Activated naive CD4-positive, alpha-beta T cell treated with anti-CD3 and anti-CD28 coated beads, Interleukin-2, amount 10 ng/mL, durations not matched to agents 7 days and 5 days (primary cell): ENCODE measurements around the gene GDF15.
"Not testable (repeated sequence)": the region's sequence is repeated elsewhere in the genome, so short reads cannot be mapped to it uniquely, and the experiment has no call there.

Experiments used
- CTCF ChIA-PET: fragments of 350-600 bp; sonication (Branson Sonifier 250); formaldehyde crosslinking; loops from one replicate; lab custom pipeline; 2021; ENCODE audit warnings: antibody characterized with exemption; lab: Charles Lee
- DNase-seq: peaks from one replicate; pipeline ENCODE4 v3.0.0-alpha.2; 2020
- H3K27ac Mint-ChIP-seq: one replicate; pipeline ENCODE4 v1.8.0; 2021; ENCODE audit warnings: mild to moderate bottlenecking, moderate library complexity, mixed read lengths
- H3K27me3 Mint-ChIP-seq: one replicate; pipeline ENCODE4 v1.8.0; 2021; ENCODE audit warnings: mild to moderate bottlenecking, mixed read lengths
- H3K36me3 Mint-ChIP-seq: one replicate; pipeline ENCODE4 v1.8.0; 2021; ENCODE audit warnings: mixed read lengths
- H3K4me1 Mint-ChIP-seq: one replicate; pipeline ENCODE4 v1.8.0; 2021; ENCODE audit warnings: mixed read lengths
- H3K4me3 Mint-ChIP-seq: one replicate; pipeline ENCODE4 v1.8.0; 2021; ENCODE audit warnings: mild to moderate bottlenecking, moderate library complexity, mixed read lengths
- H3K9me3 Mint-ChIP-seq: one replicate; pipeline ENCODE4 v1.8.0; 2021; ENCODE audit warnings: mixed read lengths

Gene GDF15

DNA sequence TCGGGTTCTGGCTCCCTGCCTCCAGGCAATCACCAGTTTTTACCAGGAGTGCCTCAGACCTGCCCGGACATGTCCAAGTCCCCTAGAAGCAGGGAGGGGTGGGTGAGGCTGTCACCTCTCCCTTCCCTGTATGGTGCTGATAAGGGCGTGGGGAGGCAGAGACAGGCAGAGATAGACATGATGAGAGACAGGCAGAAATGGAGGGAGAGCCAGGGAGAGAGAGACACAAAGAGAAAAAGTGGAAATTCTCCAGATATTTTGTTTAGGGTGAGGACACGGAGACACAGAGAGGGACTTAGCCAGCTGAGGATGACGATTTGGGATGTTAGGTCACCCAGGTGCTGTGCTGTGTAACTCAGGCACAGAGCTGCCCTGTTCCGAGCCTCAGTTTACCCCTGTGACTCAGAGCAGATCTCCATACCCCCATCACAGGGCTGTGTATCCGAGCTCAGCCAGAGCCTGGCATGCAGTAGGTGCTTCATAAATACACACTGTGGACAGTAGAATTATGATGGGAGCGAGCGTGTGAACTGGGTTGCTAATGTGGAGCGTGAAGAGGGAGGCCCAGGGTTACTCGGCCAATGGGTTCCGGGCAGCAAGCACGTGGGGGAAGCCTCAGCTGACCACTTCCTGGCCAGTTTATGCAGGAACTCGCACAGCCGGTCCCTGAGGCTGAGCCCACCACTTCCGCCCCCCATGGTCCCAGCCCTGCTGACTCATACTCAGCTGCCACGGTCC lies 11.9 kb upstream of the GDF15 start:
- H3K27me3 Mint-ChIP-seq, result peaks cover 28% of the 10 kb centered on the region
- peaks cover 1% of the 10 kb centered on the region for H3K36me3 Mint-ChIP-seq
- H3K4me1 Mint-ChIP-seq, result peaks cover 14% of the 10 kb centered on the region
- peak overlapping the region; percentile 16 for H3K4me3 Mint-ChIP-seq
- peak overlapping the region; percentile 62 for H3K27ac Mint-ChIP-seq
- peak; percentile 70 for DNase-seq
- CTCF ChIA-PET, result interaction anchor here (2.2 kb wide), 1 partner anchor 16 kb away, joined by 7 read pairs; no protein-coding TSS in a partner anchor
- H3K9me3 Mint-ChIP-seq, result no peaks in the 10 kb centered on the region

DNA sequence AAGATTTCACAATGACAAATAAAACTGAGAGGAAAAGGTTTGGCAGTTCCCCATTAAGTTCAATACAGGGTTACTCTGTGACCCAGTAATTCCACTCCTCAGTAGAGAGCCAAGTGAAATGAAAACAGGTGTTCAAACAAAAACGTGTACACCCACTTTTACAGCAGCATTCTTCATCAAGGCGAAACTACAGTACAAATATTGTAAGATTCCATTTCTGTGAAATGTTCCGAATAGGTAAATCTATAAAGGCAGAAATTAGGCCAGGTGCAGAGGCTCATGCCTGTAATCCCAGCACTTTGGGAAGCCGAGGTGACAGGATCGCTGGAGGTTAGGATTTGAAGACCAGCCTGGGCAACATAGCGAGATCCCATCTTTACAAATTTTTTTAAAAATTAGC lies 8.9 kb upstream of the GDF15 start:
- no peaks in the 10 kb centered on the region for H3K9me3 Mint-ChIP-seq
- H3K4me1 Mint-ChIP-seq, result peaks cover 14% of the 10 kb centered on the region
- DNase-seq, result no peak
- H3K4me3 Mint-ChIP-seq, result no peak overlapping the region
- CTCF ChIA-PET, result interaction anchor here (1.2 kb wide), 1 partner anchor 11 kb away, joined by 4 read pairs; no protein-coding TSS in a partner anchor
- H3K36me3 Mint-ChIP-seq, result no peaks in the 10 kb centered on the region
- H3K27me3 Mint-ChIP-seq, result peaks cover 49% of the 10 kb centered on the region
- H3K27ac Mint-ChIP-seq, result no peak overlapping the region

DNA sequence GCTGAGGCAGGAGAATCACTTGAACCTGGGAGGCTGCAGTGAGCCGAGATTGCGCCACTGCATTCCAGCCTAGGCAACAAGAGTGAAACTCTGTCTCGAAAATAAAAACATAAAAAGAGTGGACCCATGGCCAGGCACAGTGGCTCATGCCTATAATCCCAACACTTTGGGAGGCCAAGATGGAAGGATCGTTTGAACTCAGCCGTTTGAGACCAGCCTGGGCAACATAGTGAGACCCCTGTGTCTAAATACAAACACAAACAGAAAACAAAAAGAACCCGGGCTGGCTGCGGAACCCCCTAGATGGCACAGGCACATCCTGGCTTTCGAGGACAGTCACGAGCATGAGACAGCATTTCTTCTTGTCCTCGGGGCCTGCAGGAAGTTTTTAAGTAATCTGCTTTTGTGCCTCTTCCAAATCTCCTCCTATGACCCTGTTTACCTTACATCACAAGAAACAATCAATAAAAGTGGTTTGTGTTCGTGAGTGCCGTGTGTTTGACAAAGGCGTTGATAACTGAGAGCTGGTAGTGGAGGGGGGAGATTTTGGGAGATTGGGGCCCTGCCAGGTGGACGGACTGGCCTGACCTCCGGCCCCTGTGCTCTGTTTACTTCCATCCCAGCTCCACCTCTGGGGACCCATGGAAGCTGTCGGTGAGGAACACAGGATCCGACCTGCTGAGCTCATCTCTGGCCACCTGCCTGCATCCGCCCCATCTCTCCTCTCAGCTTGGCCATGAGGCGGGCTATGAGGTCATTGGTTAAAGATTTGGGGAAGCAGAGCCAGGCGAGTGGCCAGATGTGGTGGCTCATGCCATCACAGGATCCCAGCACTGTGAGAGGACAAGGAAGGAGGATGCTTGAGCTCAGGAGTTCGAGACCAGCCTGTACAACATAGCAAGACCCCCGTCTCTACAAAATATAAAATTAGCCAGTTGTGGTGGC lies 5.9 kb upstream of the GDF15 start:
- H3K9me3 Mint-ChIP-seq, result no peaks in the 10 kb centered on the region
- no peaks in the 10 kb centered on the region for H3K4me1 Mint-ChIP-seq
- no peak overlapping the region for H3K4me3 Mint-ChIP-seq
- no peak overlapping the region for H3K27ac Mint-ChIP-seq
- no peak for DNase-seq
- CTCF ChIA-PET, result interaction anchor here (0.6 to 2.9 kb wide), 4 partner anchors 9 to 316 kb away, joined by 3 to 12 read pairs (median 3); no protein-coding TSS in a partner anchor
- no peaks in the 10 kb centered on the region for H3K36me3 Mint-ChIP-seq
- H3K27me3 Mint-ChIP-seq, result peaks cover 63% of the 10 kb centered on the region

DNA sequence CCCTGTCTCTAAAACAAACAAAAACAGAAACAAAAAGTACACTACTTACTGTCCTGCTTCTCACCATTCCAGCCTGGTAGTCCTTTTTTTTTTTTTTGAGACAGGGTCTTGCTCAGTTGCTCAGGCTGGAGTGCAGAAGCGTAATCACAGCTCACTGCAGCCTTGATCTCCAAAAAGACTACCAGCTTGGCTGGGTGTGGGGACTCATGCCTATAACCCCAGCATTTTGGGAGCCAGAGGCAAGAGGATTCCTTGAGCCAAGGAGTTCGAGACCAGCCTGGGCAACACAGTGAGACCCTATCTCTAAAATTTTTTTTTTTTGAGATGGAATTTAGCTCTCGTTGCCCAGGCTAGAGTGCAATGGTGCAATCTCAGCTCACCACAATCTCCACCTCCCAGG lies 5.1 kb upstream of the GDF15 start:
- CTCF ChIA-PET, result interaction anchor here (0.6 to 2.9 kb wide), 4 partner anchors 8 to 317 kb away, joined by 3 to 12 read pairs (median 3); no protein-coding TSS in a partner anchor
- Mint-ChIP-seq H3K9me3 (no peaks in the 10 kb centered on the region), H3K27me3 (peaks cover 68% of the 10 kb centered on the region), H3K4me3 (no peak overlapping the region), H3K27ac (no peak overlapping the region), H3K36me3 (no peaks in the 10 kb centered on the region), H3K4me1 (peaks cover 3% of the 10 kb centered on the region)
- no peak for DNase-seq

DNA sequence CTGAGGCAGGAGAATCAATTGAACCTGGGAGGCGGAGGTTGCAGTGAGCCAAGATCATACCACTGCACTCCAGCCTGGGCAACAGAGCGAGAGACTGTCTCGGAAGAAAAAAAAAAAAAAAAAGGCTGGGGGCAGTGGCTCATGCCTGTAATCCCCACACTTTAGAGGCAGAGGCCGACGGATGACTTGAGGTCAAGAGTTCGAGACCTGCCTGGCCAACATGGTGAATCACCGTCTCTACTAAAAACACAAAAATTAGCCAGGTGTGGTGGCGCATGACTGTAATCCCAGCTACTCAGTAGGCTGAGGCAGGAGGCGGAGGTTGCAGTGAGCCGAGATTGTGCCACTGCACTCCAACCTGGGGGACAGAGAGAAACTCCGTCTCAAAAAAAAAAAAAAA lies 2.3 kb upstream of the GDF15 start:
- not testable (repeated sequence) for H3K36me3 Mint-ChIP-seq, H3K27ac Mint-ChIP-seq, DNase-seq, H3K4me3 Mint-ChIP-seq, H3K9me3 Mint-ChIP-seq
- H3K4me1 Mint-ChIP-seq, result peaks cover 23% of the 10 kb centered on the region
- peaks cover 87% of the 10 kb centered on the region for H3K27me3 Mint-ChIP-seq
- CTCF ChIA-PET, result interaction anchor here (0.7 to 1.1 kb wide), 3 partner anchors 29 to 425 kb away, joined by 3 to 4 read pairs (median 3); no protein-coding TSS in a partner anchor

DNA sequence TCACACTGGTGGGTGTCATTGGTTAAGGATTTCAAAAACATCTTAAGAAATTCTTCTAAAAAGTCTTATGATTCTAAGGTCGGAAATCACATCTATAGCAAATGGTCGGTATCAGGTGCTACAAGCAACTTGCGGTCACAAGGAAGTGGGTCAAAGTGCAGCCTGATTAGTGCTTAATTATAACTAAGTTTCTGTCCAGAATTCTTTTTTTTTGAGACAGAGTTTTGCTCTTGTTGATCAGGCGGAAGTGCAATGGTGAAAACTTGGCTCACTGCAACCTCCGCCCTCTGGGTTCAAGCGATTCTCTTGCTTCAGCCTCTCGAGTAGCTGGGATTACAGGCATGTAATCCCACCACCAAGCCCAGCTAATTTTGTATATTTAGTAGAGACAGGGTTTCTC lies 1.2 kb upstream of the GDF15 start:
- peaks cover 23% of the 10 kb centered on the region for H3K4me1 Mint-ChIP-seq
- DNase-seq, result no peak
- CTCF ChIA-PET, result interaction anchor here (1.1 to 7.8 kb wide), 2 partner anchors 27 to 203 kb away, joined by 3 to 96 read pairs; no protein-coding TSS in a partner anchor
- H3K27me3 Mint-ChIP-seq, result peaks cover 93% of the 10 kb centered on the region
- H3K27ac Mint-ChIP-seq, result no peak overlapping the region
- no peaks in the 10 kb centered on the region for H3K9me3 Mint-ChIP-seq
- H3K4me3 Mint-ChIP-seq, result no peak overlapping the region
- no peaks in the 10 kb centered on the region for H3K36me3 Mint-ChIP-seq

DNA sequence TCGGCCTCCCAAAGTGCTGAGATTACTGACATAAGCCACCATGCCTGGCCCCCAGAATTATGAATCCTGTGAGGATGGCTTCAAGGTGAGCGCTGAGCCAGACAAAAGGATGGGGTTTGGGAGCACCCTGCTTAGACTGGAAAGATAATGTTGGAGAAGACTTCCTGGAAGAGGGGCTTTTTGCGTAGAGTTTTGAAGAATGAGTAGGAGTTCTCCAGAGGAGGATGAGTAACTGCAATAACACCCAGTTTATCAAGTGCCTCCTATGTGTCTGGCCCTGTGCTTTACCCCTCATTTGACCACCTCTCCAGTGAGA lies 641 bp upstream of the GDF15 start:
- peaks cover 23% of the 10 kb centered on the region for H3K4me1 Mint-ChIP-seq
- no peaks in the 10 kb centered on the region for H3K9me3 Mint-ChIP-seq
- peak overlapping the region; percentile 67 for H3K27ac Mint-ChIP-seq
- DNase-seq, result no peak
- H3K4me3 Mint-ChIP-seq, result no peak overlapping the region
- peaks cover 93% of the 10 kb centered on the region for H3K27me3 Mint-ChIP-seq
- no peaks in the 10 kb centered on the region for H3K36me3 Mint-ChIP-seq
- CTCF ChIA-PET, result interaction anchor here (1.0 to 7.8 kb wide), 3 partner anchors 13 to 76 kb away, joined by 3 to 96 read pairs (median 5); no protein-coding TSS in a partner anchor

DNA sequence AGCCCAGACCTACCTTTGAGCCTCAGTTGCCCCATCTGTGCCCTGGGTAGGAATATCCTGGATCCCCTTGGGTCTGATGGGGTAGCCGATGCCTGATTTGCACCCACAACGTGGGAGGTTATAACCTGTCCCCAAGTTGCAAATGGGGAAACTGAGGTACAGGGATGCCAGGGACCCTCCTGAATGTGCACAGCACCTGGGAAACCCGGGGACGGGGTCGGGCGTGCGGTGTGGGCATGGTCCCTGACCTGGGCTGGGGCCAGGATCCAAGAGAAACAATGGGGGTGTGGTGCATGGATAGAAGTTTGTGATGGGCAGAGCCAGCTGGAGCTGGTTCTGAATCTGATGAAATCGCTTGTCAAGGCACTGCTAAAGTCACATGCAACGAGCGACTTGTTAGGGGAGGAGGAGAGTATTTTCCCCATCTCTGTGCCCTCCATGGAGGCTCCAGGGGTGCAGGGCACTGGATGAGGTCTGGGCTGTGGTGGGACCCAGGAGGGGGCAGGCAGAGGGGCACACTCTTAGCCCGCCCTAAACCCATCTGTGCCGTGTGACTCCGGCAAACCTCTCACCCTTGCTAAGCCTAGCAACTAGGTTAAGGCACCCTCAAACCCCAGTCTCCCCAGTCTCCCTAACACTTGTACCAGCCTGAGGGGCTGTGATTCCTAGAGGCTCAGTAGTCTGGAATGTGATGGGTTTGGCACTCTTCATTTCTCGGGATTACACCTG lies 749 bp downstream of the GDF15 start:
- Mint-ChIP-seq H3K27ac (no peak overlapping the region), H3K4me3 (no peak overlapping the region), H3K4me1 (peaks cover 23% of the 10 kb centered on the region), H3K27me3 (peaks cover 95% of the 10 kb centered on the region), H3K36me3 (no peaks in the 10 kb centered on the region), H3K9me3 (no peaks in the 10 kb centered on the region)
- CTCF ChIA-PET, result interaction anchor here (1.0 to 7.8 kb wide), 3 partner anchors 11 to 75 kb away, joined by 3 to 96 read pairs (median 5); no protein-coding TSS in a partner anchor
- DNase-seq, result no peak

DNA sequence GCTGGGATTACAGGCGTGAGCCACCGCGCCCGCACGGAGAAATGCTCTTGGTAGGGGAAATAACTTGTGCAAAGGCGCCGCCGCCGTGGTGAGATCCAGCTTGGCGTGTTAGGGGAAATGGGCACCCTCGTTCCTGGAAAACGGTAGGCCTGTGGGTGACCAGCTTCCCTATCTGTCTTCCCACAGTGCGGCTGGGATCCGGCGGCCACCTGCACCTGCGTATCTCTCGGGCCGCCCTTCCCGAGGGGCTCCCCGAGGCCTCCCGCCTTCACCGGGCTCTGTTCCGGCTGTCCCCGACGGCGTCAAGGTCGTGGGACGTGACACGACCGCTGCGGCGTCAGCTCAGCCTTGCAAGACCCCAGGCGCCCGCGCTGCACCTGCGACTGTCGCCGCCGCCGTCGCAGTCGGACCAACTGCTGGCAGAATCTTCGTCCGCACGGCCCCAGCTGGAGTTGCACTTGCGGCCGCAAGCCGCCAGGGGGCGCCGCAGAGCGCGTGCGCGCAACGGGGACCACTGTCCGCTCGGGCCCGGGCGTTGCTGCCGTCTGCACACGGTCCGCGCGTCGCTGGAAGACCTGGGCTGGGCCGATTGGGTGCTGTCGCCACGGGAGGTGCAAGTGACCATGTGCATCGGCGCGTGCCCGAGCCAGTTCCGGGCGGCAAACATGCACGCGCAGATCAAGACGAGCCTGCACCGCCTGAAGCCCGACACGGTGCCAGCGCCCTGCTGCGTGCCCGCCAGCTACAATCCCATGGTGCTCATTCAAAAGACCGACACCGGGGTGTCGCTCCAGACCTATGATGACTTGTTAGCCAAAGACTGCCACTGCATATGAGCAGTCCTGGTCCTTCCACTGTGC lies 2.4 kb downstream of the GDF15 start:
- DNase-seq, result peak; percentile 83
- CTCF ChIA-PET, result interaction anchor here (0.6 to 7.8 kb wide), 18 partner anchors 8 to 157 kb away, joined by 3 to 96 read pairs (median 6); partner anchors contain the start of genes LRRC25 and SSBP4
- no peak overlapping the region for H3K27ac Mint-ChIP-seq
- H3K36me3 Mint-ChIP-seq, result no peaks in the 10 kb centered on the region
- H3K9me3 Mint-ChIP-seq, result no peaks in the 10 kb centered on the region
- peak overlapping the region; percentile 55 for H3K4me3 Mint-ChIP-seq
- H3K4me1 Mint-ChIP-seq, result peaks cover 25% of the 10 kb centered on the region
- H3K27me3 Mint-ChIP-seq, result peaks cover 100% of the 10 kb centered on the region

DNA sequence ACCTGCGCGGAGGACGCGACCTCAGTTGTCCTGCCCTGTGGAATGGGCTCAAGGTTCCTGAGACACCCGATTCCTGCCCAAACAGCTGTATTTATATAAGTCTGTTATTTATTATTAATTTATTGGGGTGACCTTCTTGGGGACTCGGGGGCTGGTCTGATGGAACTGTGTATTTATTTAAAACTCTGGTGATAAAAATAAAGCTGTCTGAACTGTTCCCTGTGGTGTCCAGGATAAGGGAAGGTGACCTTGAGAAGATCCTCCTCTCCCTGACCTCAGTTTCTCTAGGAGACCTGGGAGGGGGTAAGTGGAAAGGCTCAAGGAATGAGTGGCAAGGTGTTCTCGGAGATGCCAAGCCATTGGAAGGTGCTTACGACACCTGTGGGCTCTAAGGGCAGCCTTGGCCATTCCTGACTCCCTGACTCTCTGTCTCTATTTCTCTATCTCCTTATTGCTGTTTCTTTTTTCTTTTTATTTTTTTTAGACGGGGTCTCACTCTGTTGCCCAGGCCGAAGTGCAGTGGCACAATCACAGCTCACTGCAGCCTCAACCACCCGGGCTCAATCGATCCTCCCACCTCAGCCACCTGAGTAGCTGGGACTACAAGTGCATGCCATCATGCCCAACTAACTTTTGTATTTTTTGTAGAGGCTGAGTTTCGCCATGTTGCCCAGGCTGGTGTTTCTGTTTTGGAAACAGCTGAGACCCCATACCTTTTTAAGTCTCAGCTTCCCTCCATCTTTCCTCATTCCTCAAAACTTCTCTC lies 3.2 kb downstream of the GDF15 start:
- no peak for DNase-seq
- Mint-ChIP-seq H3K4me3 (peak overlapping the region; percentile 23), H3K36me3 (no peaks in the 10 kb centered on the region), H3K4me1 (peaks cover 25% of the 10 kb centered on the region), H3K27me3 (peaks cover 100% of the 10 kb centered on the region), H3K9me3 (no peaks in the 10 kb centered on the region), H3K27ac (no peak overlapping the region)
- CTCF ChIA-PET, result interaction anchor here (1.0 to 7.8 kb wide), 15 partner anchors 9 to 158 kb away, joined by 3 to 96 read pairs (median 7); partner anchors contain the start of genes LRRC25 and SSBP4

DNA sequence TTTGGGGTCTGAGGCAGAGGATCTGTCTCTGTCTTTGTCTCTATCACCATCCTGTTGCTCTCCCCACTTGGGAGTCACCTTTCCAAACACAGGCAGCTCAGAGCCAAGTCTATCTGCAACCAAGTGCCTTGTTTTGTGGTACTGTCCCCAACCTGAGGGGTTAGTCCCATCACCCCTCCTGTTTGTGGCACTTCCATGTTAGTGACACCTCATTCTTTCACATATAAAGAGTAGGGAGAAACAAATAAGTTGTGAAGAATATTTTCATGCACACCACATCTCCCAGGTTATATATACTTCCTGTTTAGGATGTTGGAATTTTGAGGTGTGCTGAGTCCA lies 3.7 kb downstream of the GDF15 start:
- DNase-seq, result no peak
- Mint-ChIP-seq H3K27me3 (peaks cover 100% of the 10 kb centered on the region), H3K9me3 (no peaks in the 10 kb centered on the region), H3K4me1 (peaks cover 25% of the 10 kb centered on the region), H3K4me3 (no peak overlapping the region), H3K27ac (no peak overlapping the region), H3K36me3 (no peaks in the 10 kb centered on the region)
- CTCF ChIA-PET, result interaction anchor here (1.2 to 7.8 kb wide), 8 partner anchors 10 to 111 kb away, joined by 3 to 96 read pairs (median 10); partner anchors contain the start of gene SSBP4
